Measurements from ENCODE around the gene ALX1. TPM values are rescaled to one million over a fixed set of nuclear protein-coding genes. Genes with fewer than 3 reads are reported as not detected.

ALX1 gene
- total RNA-seq, 1 experiment from 2014 or later, result not detected

- Mint-ChIP-seq H3K27me3 (ENCODE audit: insufficient read depth, unreplicated experiment) (peaks cover 2% of the 10 kb centered on the region), H3K4me3 (ENCODE audit: unreplicated experiment) (no peak overlapping the region), H3K9me3 (ENCODE audit: unreplicated experiment) (no peaks in the 10 kb centered on the region), H3K36me3 (ENCODE audit: insufficient read depth, unreplicated experiment) (no peaks in the 10 kb centered on the region), H3K27ac (ENCODE audit: unreplicated experiment) (no peak overlapping the region), H3K4me1 (ENCODE audit: low read depth, unreplicated experiment) (no peaks in the 10 kb centered on the region)
- POLR2A ChIA-PET, result no interaction called here
- no peaks in the 10 kb centered on the region for H3K9me3 ChIP-seq
- DNase-seq, result no peak
- intact Hi-C loops (cut with micrococcal nuclease; ENCODE audit: unreplicated experiment), result no loop called here
- no peaks in the 10 kb centered on the region for H3K27me3 ChIP-seq (replicated peaks; ENCODE audit: control insufficient read depth, insufficient read depth, low read length)
- no peaks in the 10 kb centered on the region for H3K36me3 ChIP-seq (ENCODE audit: control insufficient read depth, insufficient read depth, low read length)
- no peaks in the 10 kb centered on the region for H3K4me1 ChIP-seq
- no peak overlapping the region for H3K4me3 ChIP-seq (ENCODE audit: low read depth, low read length)
- CTCF ChIA-PET, result no interaction called here
- no TSS peak for BruUV-seq (replicated peaks)
- TF ChIP-seq CTCF (IDR thresholded peaks at IDR 0.05; ENCODE audit: insufficient read depth in 1 of 2, low read depth in 1 of 2, low read length in 1 of 2, severe bottlenecking in 1 of 2, unreplicated experiment in 1 of 2), result no peak
Measured at GRCh38 chr12:85260896-85261295, 19.1 kb upstream of the ALX1 start.

GRCh38 chr12:85266356-85266755, 13.7 kb upstream of the ALX1 start:
- intact Hi-C loops (cut with micrococcal nuclease; ENCODE audit: unreplicated experiment), result no loop called here
- no peak for TF ChIP-seq CTCF (IDR thresholded peaks at IDR 0.05; ENCODE audit: insufficient read depth in 1 of 2, low read depth in 1 of 2, low read length in 1 of 2, severe bottlenecking in 1 of 2, unreplicated experiment in 1 of 2)
- ChIA-PET CTCF (no interaction called here), POLR2A (no interaction called here)
- DNase-seq, result no peak
- Mint-ChIP-seq H3K4me3 (ENCODE audit: unreplicated experiment) (no peak overlapping the region), H3K4me1 (ENCODE audit: low read depth, unreplicated experiment) (no peaks in the 10 kb centered on the region), H3K27me3 (ENCODE audit: insufficient read depth, unreplicated experiment) (peaks cover 2% of the 10 kb centered on the region), H3K36me3 (ENCODE audit: insufficient read depth, unreplicated experiment) (no peaks in the 10 kb centered on the region), H3K27ac (ENCODE audit: unreplicated experiment) (no peak overlapping the region), H3K9me3 (ENCODE audit: unreplicated experiment) (no peaks in the 10 kb centered on the region)
- Histone ChIP-seq H3K4me1 (no peaks in the 10 kb centered on the region), H3K9me3 (no peaks in the 10 kb centered on the region), H3K27me3 (replicated peaks; ENCODE audit: control insufficient read depth, insufficient read depth, low read length) (no peaks in the 10 kb centered on the region), H3K4me3 (ENCODE audit: low read depth, low read length) (no peak overlapping the region), H3K36me3 (ENCODE audit: control insufficient read depth, insufficient read depth, low read length) (no peaks in the 10 kb centered on the region)
- no TSS peak for BruUV-seq (replicated peaks)

GRCh38 chr12:85273381-85274314, 6.4 kb upstream of the ALX1 start:
- H3K4me3 ChIP-seq (ENCODE audit: low read depth, low read length), result no peak overlapping the region
- CTCF ChIA-PET, result no interaction called here
- H3K27me3 Mint-ChIP-seq (ENCODE audit: insufficient read depth, unreplicated experiment), result peaks cover 15% of the 10 kb centered on the region

More at GRCh38 chr12:85273381-85274314, 6.4 kb upstream of the ALX1 start:
- POLR2A ChIA-PET, result no interaction called here
- Mint-ChIP-seq H3K27ac (ENCODE audit: unreplicated experiment) (no peak overlapping the region), H3K4me3 (ENCODE audit: unreplicated experiment) (no peak overlapping the region), H3K36me3 (ENCODE audit: insufficient read depth, unreplicated experiment) (no peaks in the 10 kb centered on the region), H3K4me1 (ENCODE audit: low read depth, unreplicated experiment) (no peaks in the 10 kb centered on the region), H3K9me3 (ENCODE audit: unreplicated experiment) (no peaks in the 10 kb centered on the region)
- no peak for DNase-seq
- no peak for TF ChIP-seq CTCF (IDR thresholded peaks at IDR 0.05; ENCODE audit: insufficient read depth in 1 of 2, low read depth in 1 of 2, low read length in 1 of 2, severe bottlenecking in 1 of 2, unreplicated experiment in 1 of 2)
- Histone ChIP-seq H3K4me1 (no peaks in the 10 kb centered on the region), H3K9me3 (no peaks in the 10 kb centered on the region), H3K36me3 (ENCODE audit: control insufficient read depth, insufficient read depth, low read length) (no peaks in the 10 kb centered on the region), H3K27me3 (replicated peaks; ENCODE audit: control insufficient read depth, insufficient read depth, low read length) (no peaks in the 10 kb centered on the region)
- BruUV-seq (replicated peaks), result no TSS peak
- intact Hi-C loops (cut with micrococcal nuclease; ENCODE audit: unreplicated experiment), result no loop called here
